ENCODE results near the gene MON1B. TPM values are rescaled to one million over a fixed set of nuclear protein-coding genes. Genes with fewer than 3 reads are reported as not detected.
"Not testable (repeated sequence)": the region's sequence is repeated elsewhere in the genome, so short reads cannot be mapped to it uniquely, and the experiment has no call there.

Gene MON1B
- total and polyA plus RNA-seq, 2 of the 4 experiments (the other 2 are of a cell fraction), result 5.2 to 19.2 TPM

- no peak for TF ChIP-seq POLR2A (IDR thresholded peaks at IDR 0.05; ENCODE audit: low read depth, low read length)
- no CpG with 5 or more reads among the region's 5 CpGs for WGBS, 2 experiments (ENCODE audit: extremely low coverage in 2 of 2, insufficient read length in 1 of 2)
These were observed 47.6 kb downstream of the MON1B start for GRCh38 chr16:77238593-77238992.

GRCh38 chr16:77242471-77242870, 51.5 kb downstream of the MON1B start:
- H3K27ac ChIP-seq (ENCODE audit: insufficient read depth, low read length); H4K20me1 ChIP-seq (ENCODE audit: insufficient read depth, low read length); H4K5ac ChIP-seq (ENCODE audit: low read depth, low read length); H3K4me1 ChIP-seq (ENCODE audit: control insufficient read depth, insufficient read depth, low read length); H2BK15ac ChIP-seq (ENCODE audit: low read depth, low read length); POLR2A ChIA-PET (ENCODE audit: unreplicated experiment); H2AFZ ChIP-seq (replicated peaks; ENCODE audit: low read length, poor library complexity); H4K8ac ChIP-seq (ENCODE audit: low read depth in 2 of 2, low read length in 2 of 2); H4K91ac ChIP-seq (ENCODE audit: insufficient read depth, low read depth, low read length); H3K18ac ChIP-seq (ENCODE audit: low read depth, low read length); H3K14ac ChIP-seq (replicated peaks; ENCODE audit: low read depth, low read length); H3K23ac ChIP-seq (ENCODE audit: low read depth, low read length); H2BK120ac ChIP-seq (ENCODE audit: low read depth, low read length); H3K4ac ChIP-seq (ENCODE audit: low read depth, low read length); H3K9me3 ChIP-seq (ENCODE audit: control insufficient read depth, insufficient read depth, low read length); H3K36me3 ChIP-seq (ENCODE audit: control insufficient read depth, insufficient read depth, low read length); DNase-seq; H2BK5ac ChIP-seq (ENCODE audit: low read depth, low read length, poor library complexity, severe bottlenecking); H3K9ac ChIP-seq (ENCODE audit: low read depth, low read length); CTCF ChIA-PET; H2AK5ac ChIP-seq (ENCODE audit: low read depth, low read length); BruUV-seq (replicated peaks); H3K56ac ChIP-seq (ENCODE audit: extremely low read depth, insufficient read depth, low read length); H3K4me3 ChIP-seq (ENCODE audit: insufficient read depth, low read depth, low read length); ATAC-seq (ENCODE audit: low read depth); H3K4me2 ChIP-seq (ENCODE audit: low read depth, low read length); H3K9me1 ChIP-seq (ENCODE audit: insufficient read depth, low read length); intact Hi-C loops (cut with micrococcal nuclease); H2AK9ac ChIP-seq (replicated peaks; ENCODE audit: low read depth, low read length, poor library complexity); H2BK20ac ChIP-seq (ENCODE audit: low read depth, low read length); H3K27me3 ChIP-seq (ENCODE audit: control insufficient read depth, insufficient read depth, low read length); H3K79me1 ChIP-seq (ENCODE audit: low read depth in 1 of 2, low read length in 2 of 2): not testable (repeated sequence)
- in situ Hi-C loops (cut with MboI; ENCODE audit: low sequenced_read_pairs) (loop anchor here (25.0 kb wide), 1 partner anchor 770 kb away; the partner anchor contains the start of gene CLEC3A), dilution Hi-C loops (cut with HindIII; ENCODE audit: low sequenced_read_pairs, unreplicated experiment) (loop anchor here (25.0 kb wide), 1 partner anchor 345 kb away; no protein-coding TSS in a partner anchor)
- no CpG with 5 or more reads among the region's 5 CpGs for WGBS, 2 experiments (ENCODE audit: extremely low coverage in 2 of 2, insufficient read length in 1 of 2)

More at GRCh38 chr16:77238593-77238992, 47.6 kb downstream of the MON1B start:
- Histone ChIP-seq H4K8ac (ENCODE audit: low read depth in 2 of 2, low read length in 2 of 2) (no peak overlapping the region), H3K18ac (ENCODE audit: low read depth, low read length) (no peak overlapping the region), H3K4me1 (ENCODE audit: control insufficient read depth, insufficient read depth, low read length) (no peaks in the 10 kb centered on the region), H4K20me1 (ENCODE audit: insufficient read depth, low read length) (no peaks in the 10 kb centered on the region), H2BK15ac (ENCODE audit: low read depth, low read length) (no peak overlapping the region), H3K79me1 (ENCODE audit: low read depth in 1 of 2, low read length in 2 of 2) (no peaks in the 10 kb centered on the region), H3K4ac (ENCODE audit: low read depth, low read length) (no peak overlapping the region), H3K14ac (replicated peaks; ENCODE audit: low read depth, low read length) (no peak overlapping the region), H2AK5ac (ENCODE audit: low read depth, low read length) (no peak overlapping the region), H3K23ac (ENCODE audit: low read depth, low read length) (no peak overlapping the region), H2BK5ac (ENCODE audit: low read depth, low read length, poor library complexity, severe bottlenecking) (no peak overlapping the region), H3K56ac (ENCODE audit: extremely low read depth, insufficient read depth, low read length) (no peak overlapping the region), H4K91ac (ENCODE audit: insufficient read depth, low read depth, low read length) (no peak overlapping the region), H3K4me2 (ENCODE audit: low read depth, low read length) (no peak overlapping the region), H3K27ac (ENCODE audit: insufficient read depth, low read length) (no peak overlapping the region), H2AFZ (replicated peaks; ENCODE audit: low read length, poor library complexity) (no peak overlapping the region), H3K9me3 (ENCODE audit: control insufficient read depth, insufficient read depth, low read length) (no peaks in the 10 kb centered on the region), H2BK20ac (ENCODE audit: low read depth, low read length) (no peak overlapping the region), H3K4me3 (ENCODE audit: insufficient read depth, low read depth, low read length) (no peak overlapping the region), H2AK9ac (replicated peaks; ENCODE audit: low read depth, low read length, poor library complexity) (no peak overlapping the region), H3K9me1 (ENCODE audit: insufficient read depth, low read length) (no peaks in the 10 kb centered on the region; the same call in 1 of the 2 replicates), H3K27me3 (ENCODE audit: control insufficient read depth, insufficient read depth, low read length) (peaks cover 2% of the 10 kb centered on the region; the same call in 1 of the 2 replicates), H4K5ac (ENCODE audit: low read depth, low read length) (no peak overlapping the region), H3K36me3 (ENCODE audit: control insufficient read depth, insufficient read depth, low read length) (no peaks in the 10 kb centered on the region), H2BK120ac (ENCODE audit: low read depth, low read length) (no peak overlapping the region), H3K9ac (ENCODE audit: low read depth, low read length) (no peak overlapping the region)
- ATAC-seq (ENCODE audit: low read depth) (no peak), DNase-seq (no peak)
- dilution Hi-C loops (cut with HindIII; ENCODE audit: low sequenced_read_pairs, unreplicated experiment) (loop anchor here (25.0 kb wide), 1 partner anchor 349 kb away; no protein-coding TSS in a partner anchor), intact Hi-C loops (cut with micrococcal nuclease) (loop anchor here (5.0 to 10.0 kb wide), 2 partner anchors 199 to 736 kb away; partner anchors contain the start of gene ADAMTS18), in situ Hi-C loops (cut with MboI; ENCODE audit: low sequenced_read_pairs) (loop anchor here (5.0 to 25.0 kb wide), 2 partner anchors 349 to 774 kb away; partner anchors contain the start of gene CLEC3A)
- CTCF ChIA-PET, result no interaction called here
- POLR2A ChIA-PET (ENCODE audit: unreplicated experiment), result no interaction called here
- no TSS peak for BruUV-seq (replicated peaks)
